H9 (cell line): ENCODE measurements around the gene SLC6A3. TPM values are rescaled to one million over a fixed set of nuclear protein-coding genes. Genes with fewer than 3 reads are reported as not detected.

Experiments
- DNase-seq: peaks from one replicate; pipeline ENCODE4 v3.0.0-alpha.2; 2017
- H2AFZ ChIP-seq: one replicate; pipeline ENCODE4 v1.6.1; 2013; ENCODE audit warnings: mild to moderate bottlenecking, low read length, control low read depth, moderate library complexity
- H2AK5ac ChIP-seq: 2 replicates; pipeline ENCODE4 v1.6.1; 2013; ENCODE audit warnings: low read length, control low read depth, mixed read lengths; ENCODE audit not compliant: insufficient read length
- H2BK120ac ChIP-seq: one replicate; pipeline ENCODE4 v1.6.1; 2013; ENCODE audit warnings: low read depth, mild to moderate bottlenecking, low read length, control low read depth, inconsistent platforms; ENCODE audit not compliant: poor library complexity, severe bottlenecking
- H2BK12ac ChIP-seq: 2 replicates; pipeline ENCODE4 v1.6.1; 2013; ENCODE audit warnings: low read length, control low read depth, mixed read lengths, low read depth; ENCODE audit not compliant: insufficient read length
- H2BK15ac ChIP-seq: 2 replicates; pipeline ENCODE4 v1.6.1; 2013; ENCODE audit warnings: low read depth, low read length, control low read depth
- H2BK20ac ChIP-seq: one replicate; pipeline ENCODE4 v1.6.1; 2013; ENCODE audit warnings: low read depth, mild to moderate bottlenecking, low read length, control low read depth, inconsistent platforms; ENCODE audit not compliant: poor library complexity, severe bottlenecking
- H2BK5ac ChIP-seq: 2 replicates; pipeline ENCODE4 v1.6.1; 2013; ENCODE audit warnings: low read length, control low read depth, mixed read lengths; ENCODE audit not compliant: insufficient read length
- H3K14ac ChIP-seq: 2 replicates; pipeline ENCODE4 v1.6.1; 2013; ENCODE audit warnings: low read length, control low read depth; ENCODE audit not compliant: insufficient read depth
- H3K18ac ChIP-seq: 2 replicates; pipeline ENCODE4 v1.6.1; 2013; ENCODE audit warnings: low read depth, mild to moderate bottlenecking, mixed read lengths, low read length, control low read depth; ENCODE audit not compliant: insufficient read length
- H3K23ac ChIP-seq: 2 replicates; pipeline ENCODE4 v1.6.1; 2013; ENCODE audit warnings: low read length, control low read depth, mixed read lengths, low read depth; ENCODE audit not compliant: insufficient read length
- H3K23me2 ChIP-seq: 2 replicates; pipeline ENCODE4 v1.6.1; 2013; ENCODE audit warnings: low read depth, mild to moderate bottlenecking, mixed read lengths, low read length, control low read depth; ENCODE audit not compliant: insufficient read length, poor library complexity, severe bottlenecking
- H3K27ac ChIP-seq: 2 replicates; pipeline ENCODE4 v1.5.1; 2013; ENCODE audit warnings: low read length, control low read depth, mixed read lengths, low read depth; ENCODE audit not compliant: insufficient read length
- H3K27me3 ChIP-seq: 2 replicates; pipeline ENCODE4 v1.6.1; 2013; ENCODE audit warnings: low read length, control low read depth, inconsistent platforms; ENCODE audit not compliant: insufficient read depth
- H3K4ac ChIP-seq: 2 replicates; pipeline ENCODE4 v1.6.1; 2013; ENCODE audit warnings: low read depth, mild to moderate bottlenecking, control low read depth, inconsistent platforms, low read length, moderate library complexity
- H3K4me1 ChIP-seq: 2 replicates; pipeline ENCODE4 v1.6.1; 2013; ENCODE audit warnings: low read length, control low read depth, inconsistent platforms; ENCODE audit not compliant: insufficient read depth
- H3K4me2 ChIP-seq: 2 replicates; pipeline ENCODE4 v1.6.1; 2013; ENCODE audit warnings: low read length, control low read depth, mixed read lengths; ENCODE audit not compliant: insufficient read length, insufficient read depth
- H3K56ac ChIP-seq: 2 replicates; pipeline ENCODE4 v1.6.1; 2013; ENCODE audit warnings: low read depth, mild to moderate bottlenecking, mixed read lengths, low read length, control low read depth; ENCODE audit not compliant: insufficient read length
- H3K79me1 ChIP-seq: 2 replicates; pipeline ENCODE4 v1.6.1; 2013; ENCODE audit warnings: low read depth, mild to moderate bottlenecking, moderate library complexity, low read length, control low read depth, inconsistent platforms; ENCODE audit not compliant: insufficient read depth, poor library complexity, severe bottlenecking
- H3K79me2 ChIP-seq: 2 replicates; pipeline ENCODE4 v1.6.1; 2013; ENCODE audit warnings: low read length, control low read depth, inconsistent platforms; ENCODE audit not compliant: insufficient read depth
- H3K9ac ChIP-seq: 2 replicates; pipeline ENCODE4 v1.6.1; 2013; ENCODE audit warnings: low read length, control low read depth, mixed read lengths; ENCODE audit not compliant: insufficient read length; ENCODE audit errors: extremely low read depth
- H3K9me3 ChIP-seq: one replicate; pipeline ENCODE4 v1.6.1; 2013; ENCODE audit warnings: low read depth, low read length, inconsistent platforms; ENCODE audit not compliant: control insufficient read depth
- H3T11ph ChIP-seq: one replicate; pipeline ENCODE4 v1.6.1; 2013; ENCODE audit warnings: mild to moderate bottlenecking, low read length, control low read depth, inconsistent platforms
- H4K20me1 ChIP-seq: one replicate; pipeline ENCODE4 v1.6.1; 2013; ENCODE audit not compliant: control insufficient read depth, insufficient read length, insufficient read depth
- H4K5ac ChIP-seq: 2 replicates; pipeline ENCODE4 v1.6.1; 2013; ENCODE audit warnings: low read depth, mild to moderate bottlenecking, mixed read lengths, low read length, control low read depth; ENCODE audit not compliant: insufficient read length
- H4K8ac ChIP-seq: replicated peaks from 2 replicates; pipeline ENCODE4 v1.6.1; 2013; ENCODE audit warnings: low read length, control low read depth, mixed read lengths, low read depth; ENCODE audit not compliant: insufficient read length
- H4K91ac ChIP-seq: 2 replicates; pipeline ENCODE4 v1.6.1; 2013; ENCODE audit warnings: low read depth, mild to moderate bottlenecking, moderate library complexity, mixed read lengths, low read length, control low read depth; ENCODE audit not compliant: insufficient read length
- H3K27ac Mint-ChIP-seq, 3 experiments: 2 replicates in 2 of 3; 3 replicates in 1 of 3; pipeline ENCODE4 v1.8.0; 2020 to 2021; ENCODE audit warnings: mixed read lengths in 3 of 3, mild to moderate bottlenecking in 1 of 3, moderate library complexity in 1 of 3
- H3K27me3 Mint-ChIP-seq: 2 replicates; pipeline ENCODE4 v1.8.0; 2021; ENCODE audit warnings: low read depth, mild to moderate bottlenecking, moderate library complexity, mixed read lengths
- H3K36me3 Mint-ChIP-seq, 3 experiments: 2 replicates in 2 of 3; 3 replicates in 1 of 3; pipeline ENCODE4 v1.8.0; 2020 to 2021; ENCODE audit warnings: low read depth in 3 of 3, mixed read lengths in 3 of 3; ENCODE audit not compliant: insufficient read depth in 1 of 3
- H3K4me1 Mint-ChIP-seq, 2 experiments: 2 replicates each; pipeline ENCODE4 v1.8.0; 2020; ENCODE audit warnings: mixed read lengths in 2 of 2
- H3K4me3 Mint-ChIP-seq, 2 experiments: 2 replicates in 1 of 2; 3 replicates in 1 of 2; pipeline ENCODE4 v1.8.0; 2020 to 2021; ENCODE audit warnings: mild to moderate bottlenecking in 2 of 2, mixed read lengths in 2 of 2, moderate library complexity in 1 of 2
- H3K9me3 Mint-ChIP-seq, 2 experiments: 2 replicates in 1 of 2; 3 replicates in 1 of 2; pipeline ENCODE4 v1.8.0; 2020; ENCODE audit warnings: mild to moderate bottlenecking in 2 of 2, mixed read lengths in 2 of 2, moderate library complexity in 1 of 2
- CTCF ChIP-seq: fragments of 200-600 bp; sonication (generic); conservative IDR thresholded peaks from 3 replicates; pipeline ENCODE4 v1.8.0; 2021; ENCODE audit warnings: antibody characterized with exemption, mild to moderate bottlenecking
- WGBS: extraction: QIAGEN DNeasy Blood & Tissue Kit; methylation state at CpG from one replicate; pipeline ENCODE4 v1.1.7; 2013; ENCODE audit warnings: missing lambda C conversion rate, low lambda C conversion rate, mixed read lengths; ENCODE audit not compliant: insufficient read length; ENCODE audit errors: extremely low coverage; 5-methylcytosine and 5-hydroxymethylcytosine counted together
- total RNA-seq: library from RNA; stranded (reverse); gene quantifications from 2 replicates; pipeline ENCODE4 v1.2.1, GENCODE V29; 2021

Gene SLC6A3
- total RNA-seq, 1 experiment from 2014 or later = 0.61 TPM

GRCh38 chr5:1471997-1472963 lies 27.0 kb upstream of the SLC6A3 start:
- TF ChIP-seq CTCF = no peak
- DNase-seq = no peak
- Histone ChIP-seq H3K79me1 (no peaks in the 10 kb centered on the region), H3K14ac (no peak overlapping the region), H3K4me1 (no peaks in the 10 kb centered on the region), H4K20me1 (no peaks in the 10 kb centered on the region), H3K4me2 (no peak overlapping the region), H2BK120ac (no peak overlapping the region), H3K56ac (no peak overlapping the region), H4K91ac (no peak overlapping the region), H2BK12ac (no peak overlapping the region), H3K9me3 (no peaks in the 10 kb centered on the region), H3K4ac (no peak overlapping the region), H2AK5ac (no peak overlapping the region), H4K8ac (no peak overlapping the region), H2BK20ac (no peak overlapping the region), H3K27me3 (no peaks in the 10 kb centered on the region), H3K23me2 (no peaks in the 10 kb centered on the region), H2AFZ (no peak overlapping the region), H3K9ac (no peak overlapping the region), H3K18ac (no peak overlapping the region), H2BK5ac (no peak overlapping the region), H4K5ac (no peak overlapping the region), H3T11ph (no peak overlapping the region), H3K79me2 (no peaks in the 10 kb centered on the region), H2BK15ac (no peak overlapping the region), H3K27ac (no peak overlapping the region), H3K23ac (no peak overlapping the region)
- peaks cover 0 to 5% of the 10 kb centered on the region in 2 experiments; a peak in 1 of 4 replicates for H3K4me1 Mint-ChIP-seq
- no peak overlapping the region; a peak in 1 of 7 replicates for H3K27ac Mint-ChIP-seq
- no CpG with 5 or more reads among the region's 27 CpGs for WGBS
- no peaks in the 10 kb centered on the region; the same call in 1 of the 2 replicates for H3K27me3 Mint-ChIP-seq
- no peaks in the 10 kb centered on the region; a peak in 1 of 5 replicates for H3K9me3 Mint-ChIP-seq
- H3K4me3 Mint-ChIP-seq = no peak overlapping the region
- H3K36me3 Mint-ChIP-seq = peaks cover 45 to 94% (median 86%) of the 10 kb centered on the region in 3 experiments
